HCT116 (cell line): ENCODE measurements around the gene SMTNL1. TPM values are rescaled to one million over a fixed set of nuclear protein-coding genes. Genes with fewer than 3 reads are reported as not detected.

Experiments
- ATAC-seq: fragments of 200-7000 bp; cut with Tn5 transposase; 2 replicates; pipeline ENCODE4 v1.9.1; 2020; ENCODE audit warnings: mild to moderate bottlenecking, moderate library complexity
- BruUV-seq: library from RNA; stranded (reverse); fragments of 400-500 nt; replicated peaks from 2 replicates; lab custom pipeline; 2021; lab: Mats Ljungman, UMichigan
- CTCF ChIA-PET: fragments of 300-600 bp; sonication (Branson Sonifier 250); formaldehyde crosslinking; loops from one replicate; lab custom pipeline; 2021; ENCODE audit warnings: antibody characterized with exemption; lab: Charles Lee
- POLR2A ChIA-PET: fragments of 300-600, 350-600 bp; sonication (Branson Sonifier 250); formaldehyde crosslinking; loops from one replicate; lab custom pipeline; 2021; ENCODE audit warnings: antibody characterized with exemption; lab: Charles Lee
- RAD21 ChIA-PET, 2 experiments: fragments of 300-600 bp; sonication (Branson Sonifier 250); formaldehyde crosslinking; loops; one replicate each; lab custom pipeline; 2023; ENCODE audit warnings: low total read pairs in 2 of 2; ENCODE audit not compliant: uncharacterized antibody in 2 of 2, unreplicated experiment in 2 of 2, low non-redundant PET in 1 of 2; lab: Charles Lee
- DNase-seq: peaks from one replicate; pipeline ENCODE4 v3.0.0-alpha.2; 2010; ENCODE audit warnings: low read depth, low spot score
- H2AFZ ChIP-seq: fragments of 200-600 bp; shearing (Covaris generic), sonication (generic); 2 replicates; pipeline ENCODE4 v1.6.1; 2017; ENCODE audit warnings: low read depth, mixed run types, mixed read lengths, antibody characterized with exemption, low read length; ENCODE audit not compliant: poor library complexity, severe bottlenecking
- H3K27ac ChIP-seq: 2 replicates; pipeline ENCODE4 v1.5.1; 2012; ENCODE audit warnings: low read depth, low read length
- H3K27me3 ChIP-seq: fragments of 200-600 bp; sonication (generic); 2 replicates; pipeline ENCODE4 v1.6.1; 2016; ENCODE audit warnings: mixed run types, low read length, mixed read lengths; ENCODE audit not compliant: insufficient read depth
- H3K36me3 ChIP-seq, 2 experiments: fragments of 200-500 bp in 1 of 2; fragments of 200-600 bp in 1 of 2; sonication (Bioruptor generic) in 1 of 2; sonication (generic) in 1 of 2; 2 replicates each; pipeline versions ENCODE4 v1.5.1 to v1.6.1; 2014 to 2016; ENCODE audit warnings: low read length in 2 of 2, inconsistent platforms in 1 of 2, mixed read lengths in 1 of 2, mixed run types in 1 of 2; ENCODE audit not compliant: insufficient read depth in 2 of 2, control insufficient read depth in 1 of 2
- H3K4me1 ChIP-seq, 2 experiments: fragments of 200-600 bp in 1 of 2; sonication (generic) in 1 of 2; 2 replicates each; pipeline versions ENCODE4 v1.5.1 to v1.6.1; 2012 to 2017; ENCODE audit warnings: low read length in 2 of 2, inconsistent platforms in 1 of 2, mild to moderate bottlenecking in 1 of 2, mixed read lengths in 1 of 2, mixed run types in 1 of 2, moderate library complexity in 1 of 2; ENCODE audit not compliant: insufficient read depth in 2 of 2, control insufficient read depth in 1 of 2
- H3K4me2 ChIP-seq: fragments of 200-600 bp; sonication (generic); 2 replicates; pipeline ENCODE4 v1.6.1; 2017; ENCODE audit warnings: mixed run types, low read length, mixed read lengths
- H3K4me3 ChIP-seq, 2 experiments: fragments of 200-600 bp in 1 of 2; sonication (generic) in 1 of 2; replicated peaks in 1 of 2; 2 replicates each; pipeline ENCODE4 v1.5.1; 2011 to 2016; ENCODE audit warnings: low read length in 2 of 2, control low read depth in 1 of 2, low read depth in 1 of 2, mild to moderate bottlenecking in 1 of 2, mixed read lengths in 1 of 2, mixed run types in 1 of 2
- H3K79me2 ChIP-seq: fragments of 200-600 bp; sonication (generic); 2 replicates; pipeline ENCODE4 v1.6.1; 2017; ENCODE audit warnings: mild to moderate bottlenecking, mixed run types, low read length, moderate library complexity, mixed read lengths; ENCODE audit not compliant: insufficient read depth
- H3K9ac ChIP-seq: fragments of 200-600 bp; sonication (generic); 2 replicates; pipeline ENCODE4 v1.6.1; 2016; ENCODE audit warnings: low read length, mixed read lengths
- H3K9me2 ChIP-seq: fragments of 200-600 bp; sonication (generic), shearing (Covaris generic); 2 replicates; pipeline ENCODE4 v1.6.1; 2017; ENCODE audit warnings: mixed run types, mild to moderate bottlenecking, moderate library complexity; ENCODE audit not compliant: insufficient read depth
- H3K9me3 ChIP-seq, 2 experiments: fragments of 200-500 bp in 1 of 2; fragments of 200-600 bp in 1 of 2; sonication (Bioruptor generic) in 1 of 2; sonication (generic) in 1 of 2; 2 replicates each; pipeline ENCODE4 v1.6.1; 2014 to 2017; ENCODE audit warnings: low read length in 2 of 2, mixed read lengths in 2 of 2, inconsistent platforms in 1 of 2, low read depth in 1 of 2, mild to moderate bottlenecking in 1 of 2, mixed run types in 1 of 2, moderate library complexity in 1 of 2; ENCODE audit not compliant: control insufficient read depth in 1 of 2, insufficient read depth in 1 of 2
- H4K20me1 ChIP-seq: fragments of 200-600 bp; sonication (generic), shearing (Covaris generic); 2 replicates; pipeline ENCODE4 v1.6.1; 2017; ENCODE audit warnings: mixed run types, mild to moderate bottlenecking, moderate library complexity; ENCODE audit not compliant: insufficient read depth
- EZH2 ChIP-seq: fragments of 200-600 bp; sonication (generic); IDR thresholded peaks from 2 replicates; pipeline ENCODE4 v1.6.1; 2017; ENCODE audit warnings: antibody characterized with exemption, mixed run types
- SP1 ChIP-seq: IDR thresholded peaks from 2 replicates; pipeline ENCODE4 v1.6.1; 2012; ENCODE audit warnings: low read depth
- intact Hi-C: fragments of 100-400 bp; cut with micrococcal nuclease; formaldehyde crosslinking; loops from 2 replicates; pipeline ENCODE4 v1.10.0; 2022
- total RNA-seq: library from RNA; stranded (reverse); gene quantifications from one replicate; pipeline ENCODE4 v1.2.1, GENCODE V29; 2021; ENCODE audit not compliant: unreplicated experiment
- TF ChIP-seq, protein P1 (sequence below): IDR thresholded peaks from 2 replicates; pipeline ENCODE4 v1.6.1; 2012; ENCODE audit warnings: low read depth
- TF ChIP-seq, protein P2 (sequence below), 3 experiments: fragments of 200-600 bp in 1 of 3; sonication (generic) in 1 of 3; IDR thresholded peaks in 2 of 3; conservative IDR thresholded peaks in 1 of 3; 2 replicates each; pipeline ENCODE4 v1.5.1; 2012 to 2017; ENCODE audit warnings: low read depth in 2 of 3, low read length in 2 of 3, antibody characterized with exemption in 1 of 3, borderline replicate concordance in 1 of 3, control low read depth in 1 of 3, mild to moderate bottlenecking in 1 of 3, mixed read lengths in 1 of 3, mixed run types in 1 of 3, moderate library complexity in 1 of 3; ENCODE audit not compliant: insufficient read depth in 1 of 3
- TF ChIP-seq, protein P3 (sequence below): IDR thresholded peaks from 2 replicates; pipeline ENCODE4 v1.6.1; 2012

The SMTNL1 gene
- total RNA-seq, 1 experiment from 2014 or later: not detected

DNA sequence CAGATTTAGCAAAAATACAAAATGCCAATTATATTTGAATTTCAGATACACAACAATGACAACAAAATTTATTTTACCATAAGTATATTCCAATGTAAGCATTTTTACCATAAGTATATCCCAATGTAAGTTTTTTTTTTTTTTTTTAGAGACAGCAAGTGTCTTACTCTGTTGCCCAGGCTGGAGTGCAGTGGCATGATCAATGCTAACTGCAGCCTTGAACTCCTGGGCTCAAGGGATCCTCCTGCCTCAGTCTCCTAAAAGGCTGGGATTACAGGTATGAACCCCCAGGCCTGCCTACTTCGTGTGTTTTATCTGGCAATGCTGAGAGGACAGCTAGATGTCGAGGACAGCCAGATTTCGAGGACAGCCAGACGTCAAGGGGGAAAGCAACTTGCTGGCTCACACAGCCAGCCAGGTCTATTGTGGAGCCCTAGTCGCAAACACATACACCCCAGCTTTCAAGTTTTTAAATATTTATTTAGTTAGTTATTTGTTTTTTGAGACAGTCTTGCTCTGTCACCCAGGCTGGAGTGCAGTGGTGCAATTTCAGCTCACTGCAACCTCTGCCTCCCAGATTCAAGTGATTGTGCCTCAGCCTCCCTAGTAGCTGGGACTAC is 59.0 kb downstream of the SMTNL1 start:
- POLR2A ChIA-PET: no interaction called here
- no peak for ATAC-seq
- no peak overlapping the region for H3K4me3 ChIP-seq
- no peaks in the 10 kb centered on the region for H3K36me3 ChIP-seq
- DNase-seq: no peak
- no peaks in the 10 kb centered on the region for H3K79me2 ChIP-seq
- CTCF ChIA-PET: no interaction called here
- peaks cover 0 to 6% of the 10 kb centered on the region in 2 experiments; a peak in 1 of 4 replicates for H3K4me1 ChIP-seq
- no peaks in the 10 kb centered on the region for H3K9me2 ChIP-seq
- no peaks in the 10 kb centered on the region for H3K27me3 ChIP-seq
- no peak overlapping the region for H3K27ac ChIP-seq
- H3K4me2 ChIP-seq: no peak overlapping the region
- TF ChIP-seq, protein P1, sequence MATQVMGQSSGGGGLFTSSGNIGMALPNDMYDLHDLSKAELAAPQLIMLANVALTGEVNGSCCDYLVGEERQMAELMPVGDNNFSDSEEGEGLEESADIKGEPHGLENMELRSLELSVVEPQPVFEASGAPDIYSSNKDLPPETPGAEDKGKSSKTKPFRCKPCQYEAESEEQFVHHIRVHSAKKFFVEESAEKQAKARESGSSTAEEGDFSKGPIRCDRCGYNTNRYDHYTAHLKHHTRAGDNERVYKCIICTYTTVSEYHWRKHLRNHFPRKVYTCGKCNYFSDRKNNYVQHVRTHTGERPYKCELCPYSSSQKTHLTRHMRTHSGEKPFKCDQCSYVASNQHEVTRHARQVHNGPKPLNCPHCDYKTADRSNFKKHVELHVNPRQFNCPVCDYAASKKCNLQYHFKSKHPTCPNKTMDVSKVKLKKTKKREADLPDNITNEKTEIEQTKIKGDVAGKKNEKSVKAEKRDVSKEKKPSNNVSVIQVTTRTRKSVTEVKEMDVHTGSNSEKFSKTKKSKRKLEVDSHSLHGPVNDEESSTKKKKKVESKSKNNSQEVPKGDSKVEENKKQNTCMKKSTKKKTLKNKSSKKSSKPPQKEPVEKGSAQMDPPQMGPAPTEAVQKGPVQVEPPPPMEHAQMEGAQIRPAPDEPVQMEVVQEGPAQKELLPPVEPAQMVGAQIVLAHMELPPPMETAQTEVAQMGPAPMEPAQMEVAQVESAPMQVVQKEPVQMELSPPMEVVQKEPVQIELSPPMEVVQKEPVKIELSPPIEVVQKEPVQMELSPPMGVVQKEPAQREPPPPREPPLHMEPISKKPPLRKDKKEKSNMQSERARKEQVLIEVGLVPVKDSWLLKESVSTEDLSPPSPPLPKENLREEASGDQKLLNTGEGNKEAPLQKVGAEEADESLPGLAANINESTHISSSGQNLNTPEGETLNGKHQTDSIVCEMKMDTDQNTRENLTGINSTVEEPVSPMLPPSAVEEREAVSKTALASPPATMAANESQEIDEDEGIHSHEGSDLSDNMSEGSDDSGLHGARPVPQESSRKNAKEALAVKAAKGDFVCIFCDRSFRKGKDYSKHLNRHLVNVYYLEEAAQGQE: no peak
- TF ChIP-seq SP1: no peak
- TF ChIP-seq, protein P2, sequence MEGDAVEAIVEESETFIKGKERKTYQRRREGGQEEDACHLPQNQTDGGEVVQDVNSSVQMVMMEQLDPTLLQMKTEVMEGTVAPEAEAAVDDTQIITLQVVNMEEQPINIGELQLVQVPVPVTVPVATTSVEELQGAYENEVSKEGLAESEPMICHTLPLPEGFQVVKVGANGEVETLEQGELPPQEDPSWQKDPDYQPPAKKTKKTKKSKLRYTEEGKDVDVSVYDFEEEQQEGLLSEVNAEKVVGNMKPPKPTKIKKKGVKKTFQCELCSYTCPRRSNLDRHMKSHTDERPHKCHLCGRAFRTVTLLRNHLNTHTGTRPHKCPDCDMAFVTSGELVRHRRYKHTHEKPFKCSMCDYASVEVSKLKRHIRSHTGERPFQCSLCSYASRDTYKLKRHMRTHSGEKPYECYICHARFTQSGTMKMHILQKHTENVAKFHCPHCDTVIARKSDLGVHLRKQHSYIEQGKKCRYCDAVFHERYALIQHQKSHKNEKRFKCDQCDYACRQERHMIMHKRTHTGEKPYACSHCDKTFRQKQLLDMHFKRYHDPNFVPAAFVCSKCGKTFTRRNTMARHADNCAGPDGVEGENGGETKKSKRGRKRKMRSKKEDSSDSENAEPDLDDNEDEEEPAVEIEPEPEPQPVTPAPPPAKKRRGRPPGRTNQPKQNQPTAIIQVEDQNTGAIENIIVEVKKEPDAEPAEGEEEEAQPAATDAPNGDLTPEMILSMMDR (IDR thresholded peaks at IDR 0.05 in 2 of 3, conservative IDR thresholded peaks at IDR 0.05 in 1 of 3; ENCODE audit: borderline replicate concordance in 1 of 3, insufficient read depth in 1 of 3, low read depth in 2 of 3, low read length in 2 of 3): no peak
- no peak for TF ChIP-seq EZH2
- TF ChIP-seq, protein P3, sequence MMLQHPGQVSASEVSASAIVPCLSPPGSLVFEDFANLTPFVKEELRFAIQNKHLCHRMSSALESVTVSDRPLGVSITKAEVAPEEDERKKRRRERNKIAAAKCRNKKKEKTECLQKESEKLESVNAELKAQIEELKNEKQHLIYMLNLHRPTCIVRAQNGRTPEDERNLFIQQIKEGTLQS: no peak
- BruUV-seq: no TSS peak
- RAD21 ChIA-PET: no interaction called here
- H3K9me3 ChIP-seq: no peaks in the 10 kb centered on the region
- intact Hi-C loops: no loop called here
- H2AFZ ChIP-seq: no peak overlapping the region
- no peak overlapping the region for H3K9ac ChIP-seq
- H4K20me1 ChIP-seq: no peaks in the 10 kb centered on the region
